Lung (tissue), 12 donors: Measurements from ENCODE around the gene NDUFB4. TPM values are rescaled to one million over a fixed set of nuclear protein-coding genes. Genes with fewer than 3 reads are reported as not detected.

ENCODE experiments used
- ATAC-seq: fragments of 200-7000 bp; cut with Tn5 transposase; one replicate; pipeline ENCODE4 v1.9.1; 2020; ENCODE audit warnings: moderate number of reproducible peaks; ENCODE audit not compliant: insufficient read depth, low FRiP score
- DNase-seq, 3 donors: peaks; one replicate each; pipeline ENCODE4 v3.0.0-alpha.2; 2013 to 2017
- H3K27ac ChIP-seq, 2 donors: one replicate each; pipeline ENCODE4 v1.5.1; 2013; ENCODE audit warnings: mild to moderate bottlenecking in 2 of 2, moderate library complexity in 2 of 2, control low read depth in 1 of 2, inconsistent platforms in 1 of 2, low read depth in 1 of 2, low read length in 1 of 2
- H3K27me3 ChIP-seq, 3 donors: one replicate each; pipeline ENCODE4 v1.5.1; 2013; ENCODE audit warnings: low read length in 2 of 3; ENCODE audit not compliant: control insufficient read depth in 3 of 3, insufficient read depth in 3 of 3
- H3K36me3 ChIP-seq, 4 donors: one replicate each; pipeline ENCODE4 v1.5.1; 2013; ENCODE audit warnings: low read length in 4 of 4, mild to moderate bottlenecking in 1 of 4, moderate library complexity in 1 of 4; ENCODE audit not compliant: control insufficient read depth in 4 of 4, insufficient read depth in 4 of 4
- H3K4me1 ChIP-seq, 5 donors: one replicate each; pipeline ENCODE4 v1.5.1; 2013; ENCODE audit warnings: low read length in 5 of 5, mild to moderate bottlenecking in 2 of 5, moderate library complexity in 1 of 5; ENCODE audit not compliant: control insufficient read depth in 5 of 5, insufficient read depth in 5 of 5
- H3K4me3 ChIP-seq: one replicate; pipeline ENCODE4 v1.5.1; 2013; ENCODE audit warnings: mild to moderate bottlenecking, control low read depth, moderate library complexity
- H3K9ac ChIP-seq, 2 donors: one replicate each; pipeline ENCODE4 v1.5.1; 2013; ENCODE audit warnings: low read length in 2 of 2, control low read depth in 1 of 2; ENCODE audit not compliant: insufficient read depth in 1 of 2
- H3K9me3 ChIP-seq, 4 donors: one replicate each; pipeline ENCODE4 v1.5.1; 2013; ENCODE audit warnings: low read length in 3 of 4, mild to moderate bottlenecking in 1 of 4, moderate library complexity in 1 of 4; ENCODE audit not compliant: control insufficient read depth in 4 of 4, insufficient read depth in 3 of 4
- WGBS, 2 donors: extraction: QIAGEN DNeasy Blood & Tissue Kit; methylation state at CpG; one replicate each; pipeline ENCODE4 v1.1.7; 2013; 5-methylcytosine and 5-hydroxymethylcytosine counted together
- polyA plus RNA-seq, 2 donors: library from polyadenylated mRNA; stranded (reverse); fragments of 200-250 nt; gene quantifications; one replicate each; pipeline ENCODE4 v1.2.1, GENCODE V29; 2013
- total RNA-seq, 2 donors: library from RNA; depleted of rRNA in 1 of 2; stranded (reverse); fragments of >200 nt in 1 of 2; gene quantifications; one replicate each; pipeline ENCODE4 v1.2.1, GENCODE V29; 2014 to 2021
- TF ChIP-seq, protein P1 (sequence below): IDR thresholded peaks from 2 replicates; pipeline ENCODE4 v1.5.1; 2012; ENCODE audit warnings: mild to moderate bottlenecking; ENCODE audit errors: control extremely low read depth, extremely low read depth
- donor health status: control.
- donor health status: control.
- donor health status: Bipolar disorder and iron deficiency.
- donor health status: healthy.
- donor health status: DM: yes; HTN: yes; CAD: no.

NDUFB4 gene
- total and polyA plus RNA-seq, 4 donors, result 73.4 to 341 (median 103) TPM

- Histone ChIP-seq H3K36me3 (no peaks in the 10 kb centered on the region), H3K9ac (no peak overlapping the region), H3K4me3 (no peak overlapping the region), H3K27ac (no peak overlapping the region), H3K9me3 (no peaks in the 10 kb centered on the region), H3K27me3 (no peaks in the 10 kb centered on the region), H3K4me1 (peaks cover 0 to 8% (median 0%) of the 10 kb centered on the region in 5 donors)
- TF ChIP-seq, protein P1, sequence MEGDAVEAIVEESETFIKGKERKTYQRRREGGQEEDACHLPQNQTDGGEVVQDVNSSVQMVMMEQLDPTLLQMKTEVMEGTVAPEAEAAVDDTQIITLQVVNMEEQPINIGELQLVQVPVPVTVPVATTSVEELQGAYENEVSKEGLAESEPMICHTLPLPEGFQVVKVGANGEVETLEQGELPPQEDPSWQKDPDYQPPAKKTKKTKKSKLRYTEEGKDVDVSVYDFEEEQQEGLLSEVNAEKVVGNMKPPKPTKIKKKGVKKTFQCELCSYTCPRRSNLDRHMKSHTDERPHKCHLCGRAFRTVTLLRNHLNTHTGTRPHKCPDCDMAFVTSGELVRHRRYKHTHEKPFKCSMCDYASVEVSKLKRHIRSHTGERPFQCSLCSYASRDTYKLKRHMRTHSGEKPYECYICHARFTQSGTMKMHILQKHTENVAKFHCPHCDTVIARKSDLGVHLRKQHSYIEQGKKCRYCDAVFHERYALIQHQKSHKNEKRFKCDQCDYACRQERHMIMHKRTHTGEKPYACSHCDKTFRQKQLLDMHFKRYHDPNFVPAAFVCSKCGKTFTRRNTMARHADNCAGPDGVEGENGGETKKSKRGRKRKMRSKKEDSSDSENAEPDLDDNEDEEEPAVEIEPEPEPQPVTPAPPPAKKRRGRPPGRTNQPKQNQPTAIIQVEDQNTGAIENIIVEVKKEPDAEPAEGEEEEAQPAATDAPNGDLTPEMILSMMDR, result no peak
- DNase-seq (no peak), ATAC-seq (no peak)
- 89 to 98% methylated on average over 5 of the region's 5 CpGs for WGBS, 2 donors
Observed at GRCh38 chr3:120648290-120648689, 52.2 kb downstream of the NDUFB4 start.

DNA sequence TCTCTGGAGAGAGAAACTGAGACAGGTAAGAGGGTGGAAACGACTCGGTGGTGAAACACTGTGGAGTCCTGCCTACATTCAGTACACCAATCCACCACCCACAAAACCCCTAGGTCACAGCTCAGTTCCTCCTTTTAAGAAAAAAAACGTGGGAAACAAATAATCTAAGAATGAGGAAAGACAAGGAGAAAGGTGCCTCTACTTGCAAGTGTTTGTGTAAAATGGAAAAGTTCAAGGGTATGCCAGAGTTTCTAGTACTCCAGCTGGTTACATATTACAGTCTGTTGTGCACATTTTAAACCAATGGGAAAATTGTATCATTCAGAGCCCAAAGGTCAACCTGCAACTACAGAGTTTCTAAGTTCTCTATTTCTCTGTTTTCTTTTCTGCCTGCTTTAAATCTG, 53.7 kb downstream of the NDUFB4 start:
- Histone ChIP-seq H3K27ac (no peak overlapping the region), H3K9me3 (no peaks in the 10 kb centered on the region), H3K36me3 (no peaks in the 10 kb centered on the region), H3K9ac (no peak overlapping the region), H3K4me1 (peaks cover 0 to 8% (median 0%) of the 10 kb centered on the region in 5 donors), H3K4me3 (no peak overlapping the region), H3K27me3 (no peaks in the 10 kb centered on the region)
- ATAC-seq (no peak), DNase-seq (peak in 2 of 3 donors; percentile 12 to 37)
- 40 to 57% methylated on average over 3 of the region's 3 CpGs for WGBS, 2 donors
- TF ChIP-seq, protein P1, result no peak

- TF ChIP-seq, protein P1, result no peak
- H3K36me3 ChIP-seq, result no peaks in the 10 kb centered on the region
- WGBS, 2 donors, result 80 to 88% methylated on average over 2 of the region's 2 CpGs
- H3K27me3 ChIP-seq, result no peaks in the 10 kb centered on the region
- DNase-seq (no peak), ATAC-seq (no peak)
- H3K27ac ChIP-seq, result no peak overlapping the region
- H3K9me3 ChIP-seq, result no peaks in the 10 kb centered on the region
- H3K4me1 ChIP-seq, result peaks cover 0 to 8% (median 0%) of the 10 kb centered on the region in 5 donors
- H3K9ac ChIP-seq, result no peak overlapping the region
- no peak overlapping the region for H3K4me3 ChIP-seq
Observed at GRCh38 chr3:120650311-120650710, 54.2 kb downstream of the NDUFB4 start.

Other genes with a start within 250 kb of the NDUFB4 start
- gene LRRC58, start 247.0 kb upstream of the NDUFB4 start, total RNA-seq, result 10 to 100 TPM; 19.9 to 40.9 TPM
- 1 to 10 TPM; 5.0 to 7.7 TPM for gene LRRC58, start 247.0 kb upstream of the NDUFB4 start, polyA plus RNA-seq
- 100 to 1,000 TPM; 304 to 544 TPM for gene FSTL1, start 145.3 kb upstream of the NDUFB4 start, total RNA-seq
- 10 to 100 TPM; 24.9 to 79.0 TPM for gene FSTL1, start 145.3 kb upstream of the NDUFB4 start, polyA plus RNA-seq
- gene HGD, start 85.9 kb downstream of the NDUFB4 start, total RNA-seq, result 1 to 10 TPM; 1.8 to 2.2 TPM
- gene HGD, start 85.9 kb downstream of the NDUFB4 start, polyA plus RNA-seq, result 1 to 10 TPM; 2.4 to 2.6 TPM
- gene RABL3, start 146.2 kb downstream of the NDUFB4 start, total RNA-seq, result 10 to 100 TPM; 13.2 to 17.1 TPM
- gene RABL3, start 146.2 kb downstream of the NDUFB4 start, polyA plus RNA-seq, result 10 to 100 TPM in 1 of 2 donors, 1 to 10 TPM in 1; 4.3 to 14.8 TPM
- gene GTF2E1, start 146.4 kb downstream of the NDUFB4 start, total RNA-seq, result 10 to 100 TPM; 13.7 to 14.8 TPM
- gene GTF2E1, start 146.4 kb downstream of the NDUFB4 start, polyA plus RNA-seq, result 1 to 10 TPM; 4.1 to 6.4 TPM